AG08396 (cell line): Measurements from ENCODE around the gene EXOC6B.
"Not testable (repeated sequence)": the region's sequence is repeated elsewhere in the genome, so short reads cannot be mapped to it uniquely, and the experiment has no call there.

Experiments
- DNase-seq: peaks from one replicate; pipeline ENCODE4 v3.0.0; 2012; ENCODE audit warnings: low spot score, mixed read lengths

The EXOC6B gene

DNA sequence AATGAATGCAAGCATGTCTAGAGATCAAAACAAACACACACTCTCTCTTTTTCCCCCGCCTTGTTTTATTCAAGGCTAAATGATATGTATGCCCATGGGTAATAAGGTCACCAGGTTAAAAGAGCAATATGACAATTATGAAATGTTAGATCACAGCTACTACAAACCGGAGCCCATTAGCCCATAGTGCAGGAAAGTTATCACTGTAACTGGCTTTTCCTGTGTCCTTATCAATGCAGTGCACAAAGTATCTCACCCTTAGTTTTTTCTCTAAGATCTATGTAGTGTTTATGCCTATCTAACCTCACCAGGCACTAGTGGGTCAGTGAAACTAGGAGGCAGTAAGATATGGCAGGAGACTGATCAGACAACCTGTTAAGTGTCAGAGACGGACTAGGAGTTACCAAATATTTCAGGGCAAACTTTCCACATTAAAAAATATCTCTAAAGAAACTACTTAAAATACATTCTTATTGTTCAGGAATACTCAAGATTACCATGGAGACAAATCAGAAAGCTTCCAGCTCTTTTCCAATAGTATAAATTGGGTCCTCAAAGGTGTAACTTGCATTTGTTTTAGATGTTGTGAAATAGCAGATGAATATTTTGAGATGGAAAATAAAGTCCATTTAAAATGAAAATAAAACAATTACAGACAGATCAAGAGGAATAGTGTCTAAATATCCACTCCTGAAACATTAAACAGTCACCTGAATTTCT is 282.2 kb downstream of the EXOC6B start:
- DNase-seq, result no peak

DNA sequence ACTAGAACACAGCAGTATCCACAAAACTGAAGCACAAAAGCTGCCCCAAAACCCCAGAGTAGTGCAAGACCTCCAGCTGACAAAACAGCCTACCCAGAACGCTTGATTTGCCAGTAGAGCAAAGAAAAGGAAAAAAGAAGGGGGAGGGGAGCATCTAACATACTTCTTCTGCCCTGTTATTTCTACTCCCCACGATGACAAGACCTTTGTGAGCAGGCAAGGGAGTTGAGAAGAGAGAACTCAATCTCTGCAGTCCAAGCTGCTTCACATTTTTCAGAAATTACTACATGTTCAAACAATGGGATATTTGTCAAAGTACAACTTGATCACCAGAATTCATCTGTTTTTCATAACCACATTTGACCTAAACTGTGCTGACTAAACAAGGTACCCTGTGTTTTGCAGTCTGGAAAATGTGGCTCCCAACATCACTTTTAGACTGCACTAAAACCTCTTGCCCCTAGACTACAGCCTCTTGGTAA is 286.7 kb downstream of the EXOC6B start:
- DNase-seq, result peak; percentile 12

DNA sequence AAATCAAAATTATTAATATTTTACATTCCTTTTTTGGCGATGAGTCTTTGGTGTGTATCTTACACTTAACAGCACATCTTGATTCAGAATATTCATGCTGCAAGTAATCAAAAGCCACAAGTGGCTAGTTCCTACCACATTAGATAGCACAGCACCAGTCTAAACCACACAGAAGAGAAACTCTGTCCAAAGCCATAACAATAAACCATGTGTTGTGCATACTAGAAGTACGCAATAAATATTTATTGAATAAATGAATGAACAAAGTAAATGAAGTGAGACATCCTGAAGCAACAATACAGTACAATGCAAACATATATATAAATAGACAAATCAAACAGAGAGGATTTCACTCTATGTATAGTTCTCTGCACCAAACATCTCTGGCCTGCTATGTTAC is 287.3 kb downstream of the EXOC6B start:
- DNase-seq, result no peak

DNA sequence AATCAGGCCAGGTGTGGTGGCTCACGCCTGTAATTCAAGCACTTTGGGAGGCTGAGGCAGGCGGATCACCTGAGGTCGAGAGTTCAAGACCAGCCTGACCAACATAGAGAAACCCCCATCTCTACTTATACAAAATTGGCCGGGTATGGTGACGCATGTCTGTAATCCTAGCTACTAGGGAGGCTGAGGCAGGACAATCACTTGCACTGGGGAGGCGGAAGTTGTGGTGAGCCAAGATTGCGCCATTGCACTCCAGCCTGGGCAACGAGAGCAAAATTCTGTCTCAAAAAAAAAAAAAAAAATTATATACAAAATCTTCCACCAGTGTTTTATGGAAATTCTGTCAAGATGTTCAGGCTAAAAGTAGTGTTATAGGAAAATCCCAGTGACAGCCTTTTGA is 290.2 kb downstream of the EXOC6B start:
- DNase-seq, result not testable (repeated sequence)

DNA sequence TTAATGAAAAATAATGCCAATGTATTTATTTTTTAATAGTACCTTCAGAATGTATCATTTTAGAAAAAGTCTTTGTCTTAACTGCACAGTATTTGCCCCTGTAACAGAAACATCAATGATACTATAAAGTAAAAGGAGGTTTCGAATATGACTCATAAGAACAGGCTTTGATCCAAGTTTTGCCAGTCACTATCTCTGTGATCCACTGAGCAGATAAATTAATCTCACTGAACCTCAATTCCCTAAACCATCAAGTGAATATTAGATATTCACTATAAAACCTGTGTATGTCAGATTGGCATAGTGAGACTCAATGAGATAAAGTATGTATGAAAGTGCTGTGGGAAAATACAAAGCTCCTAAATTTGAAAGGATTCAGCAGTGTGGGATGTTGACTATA is 292.1 kb downstream of the EXOC6B start:
- DNase-seq, result no peak

DNA sequence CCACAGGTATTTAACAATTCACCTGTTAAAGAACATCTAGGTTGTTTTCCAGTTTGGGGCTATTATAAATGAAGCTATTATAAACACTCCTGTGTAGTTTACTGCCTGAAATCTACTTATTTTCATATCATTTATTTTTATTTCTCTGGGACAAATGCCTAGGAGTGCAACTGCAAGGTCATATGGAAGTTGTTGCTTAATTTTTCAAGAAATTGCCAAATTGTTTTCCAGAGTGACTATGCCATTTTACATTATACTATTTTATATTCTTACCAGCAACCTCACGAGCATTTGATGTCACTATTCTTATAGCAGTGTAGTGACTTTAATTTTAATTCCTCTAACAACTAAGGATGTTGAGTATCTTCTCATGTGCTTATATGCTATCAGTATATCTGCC is 298.4 kb downstream of the EXOC6B start:
- no peak for DNase-seq

DNA sequence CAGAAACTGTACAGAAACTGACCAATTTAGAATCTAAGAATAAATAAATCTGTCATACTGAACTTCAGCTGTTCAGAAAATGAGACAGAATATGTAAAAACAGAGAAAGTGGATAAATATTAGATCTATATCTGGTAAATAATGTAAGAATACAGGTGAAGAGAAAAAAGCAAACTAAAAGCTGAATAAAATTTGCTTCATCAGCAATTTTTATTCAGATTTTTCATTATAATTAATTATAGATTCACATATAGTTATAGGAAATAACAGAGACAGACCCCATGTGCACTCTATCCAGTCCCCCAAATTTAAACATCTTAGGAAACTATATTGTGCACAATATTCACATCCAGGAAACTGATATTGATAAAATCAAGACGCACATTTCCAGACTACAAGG is 299.2 kb downstream of the EXOC6B start:
- DNase-seq, result no peak

DNA sequence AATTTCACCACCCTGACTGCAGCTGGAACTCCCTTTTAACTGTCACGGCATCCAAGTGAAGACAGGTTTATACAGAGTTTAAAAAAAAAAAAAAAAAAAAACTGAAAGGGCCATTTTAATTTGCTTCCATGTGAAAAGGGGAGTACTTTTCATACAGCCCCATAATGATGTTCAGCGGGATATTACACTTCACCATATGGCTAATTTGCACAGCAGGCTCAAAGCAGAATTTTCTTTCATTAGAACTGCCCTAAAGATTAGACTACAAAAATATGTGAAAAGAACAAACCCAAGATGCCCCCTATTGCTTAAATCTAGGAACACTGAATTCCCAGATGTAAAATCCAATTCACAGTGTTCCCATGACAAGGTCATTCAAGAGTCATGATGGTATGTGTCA is 301.8 kb downstream of the EXOC6B start:
- no peak for DNase-seq

DNA sequence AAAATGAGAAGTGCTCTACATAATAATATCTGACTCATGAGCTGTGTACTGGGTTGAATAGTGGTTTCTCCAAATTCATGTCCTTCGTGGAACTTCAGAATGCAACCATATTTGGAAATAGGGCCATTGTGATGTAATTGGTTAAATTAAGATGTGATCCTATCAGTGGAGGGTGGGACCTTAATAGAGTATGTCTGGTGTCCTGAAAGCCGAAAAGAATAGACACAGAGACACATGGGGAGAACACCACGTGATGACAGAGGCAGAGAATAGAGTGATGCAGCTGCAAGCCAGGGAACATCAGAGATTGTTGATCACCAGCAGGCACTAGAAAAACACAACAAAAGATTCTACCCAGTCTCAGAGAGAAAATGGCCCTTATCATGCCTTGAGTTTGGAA is 310.1 kb downstream of the EXOC6B start:
- no peak for DNase-seq

DNA sequence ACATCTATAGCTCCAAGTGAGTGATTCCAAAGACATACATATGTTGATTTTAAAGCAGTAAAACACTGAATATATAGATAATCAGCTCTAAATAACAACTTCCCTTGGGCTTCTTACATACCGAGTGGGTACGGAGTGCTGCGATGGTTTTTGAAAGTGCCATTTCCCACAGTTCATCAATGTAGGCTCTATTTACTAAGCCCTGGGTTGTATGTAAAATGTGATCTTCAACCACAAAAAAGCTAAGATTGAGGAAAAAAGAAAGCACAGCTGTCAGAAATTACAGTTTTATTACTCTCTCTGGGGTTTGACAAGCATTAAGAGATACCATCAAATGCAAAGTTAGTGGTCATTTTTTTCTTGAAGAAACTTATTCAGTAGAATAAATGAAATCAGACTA is 312.8 kb downstream of the EXOC6B start:
- DNase-seq, result no peak

DNA sequence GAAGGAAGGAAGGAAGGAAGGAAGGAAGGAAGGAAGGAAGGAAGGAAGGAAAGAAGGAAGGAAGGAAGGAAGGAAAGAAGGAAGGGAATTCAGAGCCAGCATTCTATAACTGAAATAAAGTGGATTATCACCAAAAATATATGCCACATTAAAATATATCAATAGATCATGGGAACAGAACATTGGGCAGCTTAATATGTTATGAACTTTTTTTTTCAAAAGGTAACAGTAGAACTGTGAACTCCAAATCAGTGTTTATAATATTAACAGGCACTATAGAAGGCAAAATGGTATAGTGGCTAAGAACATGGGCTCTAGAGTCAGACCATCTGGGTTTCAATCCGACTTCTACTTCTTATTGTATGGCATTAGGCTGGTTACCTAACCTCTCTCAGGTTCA is 313.5 kb downstream of the EXOC6B start:
- no peak for DNase-seq

DNA sequence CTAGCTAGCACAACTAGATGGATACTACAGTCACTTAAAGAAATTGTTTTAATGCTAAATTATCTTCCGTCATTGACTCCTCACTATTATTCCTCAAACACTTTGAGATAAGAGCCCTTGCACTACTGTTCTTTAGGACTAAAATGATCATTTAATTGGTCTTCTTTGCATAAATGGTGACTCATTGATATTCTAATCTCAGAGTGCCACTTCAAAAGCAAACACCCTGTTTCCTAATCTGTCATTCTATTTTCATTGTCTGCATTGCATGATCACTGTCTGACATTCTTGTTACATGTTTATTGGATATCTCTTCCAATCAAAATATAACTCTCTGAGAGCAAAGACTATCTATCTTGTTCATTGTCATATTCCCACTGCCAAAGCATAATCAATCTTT is 313.9 kb downstream of the EXOC6B start:
- DNase-seq, result no peak

DNA sequence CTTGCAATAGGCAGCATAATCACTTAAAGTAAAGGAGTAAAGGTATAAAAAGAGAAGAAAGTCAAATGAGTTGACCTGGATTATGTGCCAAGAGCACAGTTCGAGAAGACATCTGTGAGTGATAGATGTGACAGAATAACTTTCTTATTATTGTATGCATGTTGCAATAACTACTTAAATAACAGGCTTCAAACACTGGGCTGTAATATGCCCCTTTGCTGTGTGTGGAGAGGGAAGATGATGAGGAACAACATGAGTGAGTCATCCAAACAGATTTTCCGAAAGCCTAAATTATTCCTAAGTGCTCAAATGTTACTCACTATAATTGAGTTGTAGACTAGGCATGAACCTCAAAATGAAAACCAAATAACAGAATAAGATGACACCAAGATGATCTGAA is 328.1 kb downstream of the EXOC6B start:
- DNase-seq, result no peak

DNA sequence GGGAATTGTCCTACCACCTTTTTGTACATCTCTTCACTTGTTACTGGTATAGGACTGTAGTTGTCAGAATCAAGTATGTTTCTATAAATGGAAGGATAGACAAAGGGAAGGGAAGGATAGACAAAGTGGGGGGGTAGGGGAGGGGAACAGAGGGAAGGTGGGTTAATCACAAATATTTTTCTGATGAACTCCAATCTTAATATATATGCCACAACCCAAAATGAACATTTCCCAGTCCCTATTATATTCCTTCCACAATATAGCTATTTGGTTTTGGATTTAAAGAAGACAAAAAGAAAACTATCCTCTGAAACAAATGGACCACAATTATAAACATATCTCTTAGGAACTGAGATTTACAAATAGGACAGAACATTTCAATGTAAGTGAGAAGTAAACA is 329.4 kb downstream of the EXOC6B start:
- no peak for DNase-seq

DNA sequence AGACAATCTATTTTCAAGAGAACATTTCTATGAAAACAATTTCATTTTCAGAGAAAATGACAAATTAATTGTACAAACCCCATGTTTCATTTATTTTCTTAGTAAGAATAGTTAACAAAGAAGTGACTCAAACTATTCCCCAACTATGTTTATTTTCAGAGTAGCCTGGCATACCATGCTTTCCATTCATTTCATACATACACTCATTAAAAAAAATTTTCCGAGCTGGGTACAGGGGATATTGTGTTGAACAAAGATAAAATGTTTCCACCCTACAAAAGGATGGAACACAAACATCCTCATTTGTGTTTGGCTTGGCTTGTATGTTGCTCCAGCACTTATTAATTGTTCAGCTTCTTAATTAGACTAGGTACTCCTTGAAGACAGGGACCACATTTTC is 331.4 kb downstream of the EXOC6B start:
- DNase-seq, result no peak

DNA sequence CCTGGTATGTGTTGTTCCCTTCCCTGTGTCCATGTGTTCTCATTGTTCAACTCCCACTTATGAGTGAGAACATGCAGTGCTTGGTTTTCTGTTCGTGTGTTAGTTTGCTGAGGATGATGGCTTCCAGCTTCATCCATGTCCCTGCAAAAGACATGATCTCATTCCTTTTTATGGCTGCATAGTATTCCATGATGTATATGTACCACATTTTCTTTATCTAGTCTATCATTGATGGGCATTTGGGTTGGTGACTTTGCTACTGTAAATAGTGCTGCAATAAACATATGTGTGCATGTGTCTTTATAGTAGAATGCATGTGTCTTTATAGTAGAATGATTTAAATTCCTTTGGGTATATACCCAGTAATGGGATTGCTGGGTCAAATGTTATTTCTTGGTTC is 341.2 kb downstream of the EXOC6B start:
- DNase-seq, result not testable (repeated sequence)

DNA sequence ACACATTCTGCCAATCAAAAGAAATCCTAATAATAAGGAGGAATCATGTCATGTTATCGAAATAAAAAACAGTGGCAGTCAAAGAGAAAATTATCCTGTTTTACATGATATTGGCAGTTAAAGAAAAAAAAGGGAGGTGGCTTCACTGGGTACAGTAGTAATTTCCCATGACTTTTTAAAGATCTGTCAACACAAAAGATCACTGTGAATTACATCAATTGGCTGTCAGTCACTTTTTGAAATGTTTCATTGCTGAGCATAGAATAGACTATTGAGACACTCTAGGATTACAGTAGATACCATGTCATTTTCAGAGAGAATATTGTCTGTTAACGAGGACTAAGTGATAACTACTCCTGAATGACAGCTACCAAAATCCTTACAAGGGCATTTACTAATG is 342.5 kb downstream of the EXOC6B start:
- no peak for DNase-seq

DNA sequence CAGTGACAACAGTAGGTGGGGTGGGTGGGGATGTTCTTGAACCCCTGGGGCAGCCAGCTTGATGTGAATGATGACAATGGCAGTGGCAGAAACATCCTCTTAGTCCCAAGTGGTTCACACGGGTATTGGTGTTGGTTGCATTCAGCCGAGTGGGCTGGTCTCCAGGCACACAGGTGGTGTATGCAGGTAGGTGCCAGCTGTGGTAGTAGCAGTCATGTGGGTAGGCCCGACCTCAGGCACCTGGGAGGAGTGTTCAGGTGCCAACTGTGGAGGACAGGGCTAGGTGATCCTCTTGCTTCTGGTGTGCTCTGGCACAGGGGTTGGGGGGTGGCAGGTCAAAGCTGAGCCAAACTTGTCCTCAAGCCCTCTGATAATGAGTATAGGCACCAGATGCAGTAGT is 350.6 kb downstream of the EXOC6B start:
- no peak for DNase-seq

DNA sequence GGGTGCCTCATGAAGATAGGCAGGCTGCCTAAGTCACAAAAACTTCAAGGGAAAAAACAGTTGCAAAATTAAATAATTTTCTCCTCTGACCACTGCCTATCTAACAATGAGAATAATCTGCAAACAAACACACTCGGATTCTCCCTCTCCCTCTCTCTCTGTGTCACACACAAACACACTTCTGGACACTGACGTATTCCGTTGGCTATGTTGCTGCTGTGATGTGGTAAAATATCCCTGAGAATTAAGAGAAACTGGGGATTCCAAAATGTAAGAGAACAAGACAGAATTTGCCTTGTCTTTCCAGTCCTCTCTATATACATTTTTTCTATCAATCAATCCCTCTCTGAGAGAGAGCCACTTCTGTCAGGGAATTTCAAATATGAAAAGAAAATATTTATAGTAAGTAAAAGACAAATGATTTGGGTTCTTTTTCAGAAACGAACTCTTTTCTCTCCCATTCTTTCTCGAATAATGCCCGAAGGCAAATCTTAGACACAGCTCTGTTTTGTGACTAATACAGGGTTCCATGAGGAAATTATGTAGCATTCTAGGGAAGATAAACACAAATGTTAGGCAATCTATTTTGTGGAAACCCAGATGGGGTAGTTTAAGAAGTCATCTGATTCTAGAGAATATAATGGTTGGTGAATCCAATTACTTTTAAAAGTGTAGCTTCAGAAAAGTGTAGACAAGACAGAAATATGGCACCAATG is 367.9 kb downstream of the EXOC6B start:
- peak; percentile 16 for DNase-seq

DNA sequence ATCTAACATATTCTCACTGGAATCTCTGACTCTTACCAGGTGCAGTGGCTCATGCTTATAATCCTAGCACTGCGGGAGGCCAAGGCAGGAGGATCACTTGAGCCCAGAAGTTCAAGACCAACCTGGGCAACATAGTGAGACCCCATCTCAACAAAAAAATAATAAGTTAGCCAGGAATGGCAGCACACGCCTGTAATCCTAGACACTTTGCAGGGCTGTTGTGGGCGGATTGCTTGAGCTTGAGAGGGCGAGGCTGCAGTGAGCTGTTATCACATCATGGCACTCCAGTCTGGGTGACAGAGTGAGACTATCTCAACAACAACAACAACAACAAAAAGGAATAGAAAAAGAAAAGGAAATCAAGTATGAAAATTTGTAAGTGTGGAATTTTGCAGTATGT is 371.6 kb downstream of the EXOC6B start:
- no peak for DNase-seq

DNA sequence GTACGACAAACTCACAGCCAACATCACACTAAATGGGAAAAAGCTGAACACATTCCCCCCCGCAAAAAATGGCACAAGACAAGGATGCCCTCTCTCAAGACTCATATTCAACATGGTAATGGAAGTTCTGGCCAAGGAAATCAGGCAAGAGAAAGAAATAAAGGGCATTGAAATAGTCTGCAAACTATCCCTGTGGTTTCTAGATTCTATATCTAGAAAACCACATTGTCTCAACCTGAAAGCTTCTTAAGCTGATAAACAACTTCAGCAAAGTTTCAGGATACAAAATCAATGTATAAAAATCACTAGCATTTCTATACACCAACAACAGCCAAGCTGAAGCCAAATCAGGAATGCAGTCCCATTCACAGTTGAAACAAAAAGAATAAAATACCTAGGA is 383.6 kb downstream of the EXOC6B start:
- DNase-seq, result no peak

DNA sequence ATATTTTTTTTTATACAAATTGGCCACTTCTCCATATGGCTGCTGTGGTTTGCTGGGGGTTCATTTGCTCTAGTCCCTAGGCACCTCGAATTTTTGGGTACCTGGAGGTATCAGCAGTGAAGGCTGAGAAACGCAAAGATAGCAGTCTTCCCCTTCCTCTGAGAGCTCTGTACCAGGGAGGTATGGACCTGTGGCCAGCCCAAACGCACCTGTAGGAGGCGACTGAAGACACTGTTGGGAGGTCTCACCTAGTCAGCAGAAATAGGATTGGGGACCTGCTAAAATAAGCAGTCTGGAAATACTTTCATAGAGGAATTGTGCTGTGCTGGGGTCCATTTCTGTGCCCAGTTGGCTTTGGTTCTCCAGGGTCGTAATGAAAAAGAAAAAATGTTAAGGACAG is 385.9 kb downstream of the EXOC6B start:
- DNase-seq, result no peak

DNA sequence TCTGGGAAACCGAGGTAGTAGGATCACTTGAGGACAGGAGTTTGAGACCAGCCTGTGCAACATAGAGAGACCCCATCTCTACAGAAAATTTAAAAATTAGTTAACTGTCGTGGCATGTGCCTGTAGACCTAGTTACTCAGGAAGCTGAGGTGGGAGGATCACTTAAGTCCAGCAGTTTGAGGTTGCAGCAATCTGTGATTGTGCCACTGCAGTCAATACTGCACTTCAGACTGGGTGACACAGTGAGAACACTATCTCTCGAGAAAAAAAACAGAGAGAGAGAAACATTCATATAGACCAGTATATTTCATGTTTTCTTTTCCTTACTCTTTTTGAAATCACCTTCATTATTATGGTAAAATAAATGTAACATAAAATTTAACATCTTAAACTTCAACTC is 387.5 kb downstream of the EXOC6B start:
- DNase-seq, result no peak

DNA sequence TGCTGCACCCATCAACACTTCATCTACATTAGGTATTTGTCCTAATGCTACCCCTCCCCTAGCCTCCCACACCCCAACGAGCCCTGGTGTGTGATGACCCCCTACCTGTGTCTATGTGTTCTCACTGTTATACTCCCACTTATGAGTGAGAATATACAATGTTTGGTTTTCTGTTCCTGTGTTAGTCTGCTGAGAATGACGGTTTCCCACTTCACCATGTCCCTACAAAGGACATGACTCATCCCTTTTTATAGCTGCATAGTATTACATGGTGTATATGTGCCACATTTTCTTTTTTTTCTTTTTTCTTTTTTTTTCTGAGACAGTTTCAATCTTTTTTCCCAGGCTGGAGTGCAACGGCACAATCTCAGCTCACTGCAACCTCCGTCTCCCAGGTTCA is 394.1 kb downstream of the EXOC6B start:
- DNase-seq, result no peak
